ENCODE data around the gene NAGPA. TPM values are rescaled to one million over a fixed set of nuclear protein-coding genes. Genes with fewer than 3 reads are reported as not detected.

NAGPA gene
- total RNA-seq, 1 donor from 2014 or later: 73.7 TPM

GRCh38 chr16:5028950-5029475 is 4.7 kb downstream of the NAGPA start:
- no peak for DNase-seq (ENCODE audit: extremely low read depth, low read depth, low spot score)

DNA sequence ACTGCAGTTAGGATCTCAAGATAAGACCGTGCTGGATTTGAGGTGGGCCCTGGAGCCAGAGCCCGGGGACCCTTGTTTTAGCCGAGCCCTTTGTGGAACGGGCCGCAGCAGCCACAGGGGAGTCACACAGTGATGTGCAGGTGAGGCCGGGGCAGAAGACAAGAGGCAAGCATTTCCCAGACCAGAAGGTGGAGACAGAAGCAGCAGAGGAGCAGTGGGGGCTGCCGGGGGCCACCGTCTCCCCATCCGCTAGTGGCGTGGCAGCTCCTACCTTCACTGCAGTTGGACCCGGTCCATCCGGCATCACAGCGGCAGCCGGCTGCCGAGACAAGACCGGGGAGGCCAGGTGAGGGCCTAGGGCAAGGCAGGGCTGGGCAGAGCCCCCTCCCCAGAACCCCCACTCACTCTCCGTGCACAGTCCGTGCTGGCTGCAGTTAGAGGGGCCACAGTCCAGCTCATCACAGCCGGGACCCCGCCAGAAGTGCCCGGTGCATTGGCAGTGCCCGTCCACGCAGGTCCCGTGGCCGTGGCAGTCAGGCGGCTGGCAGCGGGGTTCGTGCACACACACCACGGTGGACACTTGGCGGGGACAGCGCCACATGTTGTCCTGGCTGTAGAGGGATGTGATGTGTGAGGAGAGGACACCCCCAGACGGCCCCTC is 6.0 kb downstream of the NAGPA start:
- no peak for DNase-seq (ENCODE audit: extremely low read depth, low read depth, low spot score)

- no peak for DNase-seq (ENCODE audit: extremely low read depth, low read depth, low spot score)
Observed at GRCh38 chr16:5027086-5027485, 6.6 kb downstream of the NAGPA start.

GRCh38 chr16:5026664-5027063 is 7.1 kb downstream of the NAGPA start:
- DNase-seq (ENCODE audit: extremely low read depth, low read depth, low spot score): no peak

DNA sequence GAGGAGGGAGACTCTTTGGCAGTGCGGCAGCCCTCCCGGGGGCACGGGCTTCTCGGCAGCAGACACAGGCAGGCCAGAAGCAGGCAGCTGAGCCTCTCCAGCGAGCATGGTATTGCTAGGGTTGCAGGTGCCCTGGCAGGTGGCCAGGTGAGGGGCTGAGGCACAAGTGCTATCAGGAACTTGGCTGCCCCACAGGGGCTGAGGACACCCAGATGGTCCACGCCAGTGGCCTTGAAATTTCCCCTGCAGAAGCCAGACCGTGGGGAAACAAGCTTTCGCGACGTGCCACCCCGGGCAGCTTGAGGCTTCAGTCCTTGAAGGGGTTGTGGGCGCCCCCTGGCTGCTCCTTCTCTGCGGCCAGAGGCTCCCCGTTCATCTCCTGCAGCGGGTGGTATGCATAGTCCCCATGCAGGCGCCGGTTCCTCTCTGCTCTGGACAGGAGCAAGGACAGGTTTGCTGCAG is 8.5 kb downstream of the NAGPA start:
- DNase-seq (ENCODE audit: extremely low read depth, low read depth, low spot score): no peak

- DNase-seq (ENCODE audit: extremely low read depth, low read depth, low spot score): no peak
Observed at GRCh38 chr16:5024632-5025031, 9.1 kb downstream of the NAGPA start.

GRCh38 chr16:5022521-5022920 is 11.2 kb downstream of the NAGPA start:
- no peak for DNase-seq (ENCODE audit: extremely low read depth, low read depth, low spot score)

DNA sequence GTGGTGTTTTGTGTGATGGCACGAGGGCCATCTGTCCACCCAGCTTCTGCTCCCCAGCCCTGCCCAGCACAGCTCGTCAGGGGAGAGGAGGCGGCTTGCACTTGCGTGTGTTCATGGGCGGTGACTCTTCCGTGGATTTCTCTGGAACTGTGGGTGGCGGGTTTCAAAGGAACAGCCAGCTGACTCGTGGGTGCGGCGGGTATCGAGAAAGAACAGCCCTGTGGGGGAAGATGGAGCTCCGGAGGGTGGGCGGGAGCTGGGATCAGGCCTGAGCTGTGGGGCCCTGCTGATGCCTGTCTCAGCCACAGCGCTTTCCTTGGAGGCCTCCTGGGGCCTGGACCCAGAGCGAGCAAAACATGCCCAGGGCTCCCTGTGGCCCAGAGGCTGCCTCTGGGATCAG is 13.2 kb downstream of the NAGPA start:
- no peak for DNase-seq (ENCODE audit: extremely low read depth, low read depth, low spot score)

- no peak for DNase-seq (ENCODE audit: extremely low read depth, low read depth, low spot score)
Observed at GRCh38 chr16:5019775-5020174, 14.0 kb downstream of the NAGPA start.

DNA sequence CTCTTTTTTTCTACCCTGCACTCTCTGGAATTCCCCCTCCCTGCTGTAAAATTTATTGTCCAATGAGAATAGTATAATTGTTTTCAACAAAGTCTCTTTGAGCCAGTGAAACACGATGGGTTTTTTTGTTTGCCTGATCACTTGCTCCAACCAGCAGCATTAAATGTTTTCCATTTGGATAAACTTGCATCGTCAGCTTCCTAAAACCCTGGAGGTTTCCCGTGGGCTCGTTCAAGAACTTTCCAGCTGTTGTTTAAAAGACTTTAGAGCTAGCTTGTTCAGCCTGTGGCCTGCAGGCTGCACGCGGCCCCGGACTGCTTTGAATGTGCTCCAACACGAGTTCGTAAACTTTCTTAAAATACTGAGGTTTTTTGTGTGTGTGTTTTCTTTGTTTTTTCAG is 14.9 kb downstream of the NAGPA start:
- no peak for DNase-seq (ENCODE audit: extremely low read depth, low read depth, low spot score)

DNA sequence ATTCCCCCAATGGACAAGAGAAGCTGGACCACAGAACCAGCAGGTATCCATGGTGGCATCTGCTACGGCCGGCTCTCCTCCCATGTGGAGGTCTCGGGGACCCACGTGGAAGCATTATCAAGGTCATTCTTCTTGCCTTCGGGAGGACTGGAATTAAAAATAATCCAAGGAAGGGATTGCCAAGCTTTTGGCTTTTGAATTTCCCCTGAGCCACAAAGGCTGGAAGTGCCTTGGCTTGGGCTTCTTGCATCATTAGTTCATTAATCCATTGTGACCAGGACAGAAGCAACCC is 16.1 kb downstream of the NAGPA start:
- no peak for DNase-seq (ENCODE audit: extremely low read depth, low read depth, low spot score)

DNA sequence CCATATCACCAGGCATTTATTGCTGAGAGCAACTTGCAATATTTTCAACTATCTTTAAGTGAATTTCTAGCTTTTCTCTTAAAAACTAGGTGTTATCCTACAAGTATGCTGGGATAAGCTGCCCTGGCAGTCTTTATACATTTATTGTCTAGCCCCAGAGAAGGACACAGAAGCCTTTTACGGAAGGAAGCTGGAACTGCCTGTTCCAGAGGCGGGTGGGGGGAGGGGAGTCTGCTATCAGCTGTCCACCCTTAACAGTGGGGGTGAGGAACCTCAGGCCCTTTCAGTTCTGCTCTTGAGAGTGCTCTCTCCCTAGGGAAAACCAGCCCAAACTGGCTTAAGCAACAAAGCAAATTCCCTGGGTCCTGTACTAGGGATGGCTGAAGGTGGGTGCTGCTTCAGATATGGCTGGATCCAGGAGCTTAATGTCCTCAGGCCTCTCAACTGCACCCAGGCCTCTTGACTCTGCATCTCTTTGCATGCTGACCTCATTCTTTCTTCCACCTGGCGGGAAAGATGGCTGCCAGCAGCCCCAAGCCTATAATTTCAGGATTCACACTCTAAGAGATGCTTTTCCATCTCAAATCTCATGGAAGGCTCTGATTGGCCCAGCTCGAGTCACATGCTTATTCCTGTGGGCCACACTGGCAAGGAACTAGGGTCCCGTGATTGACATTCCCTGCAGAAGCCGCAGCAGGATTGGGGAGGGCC is 16.6 kb downstream of the NAGPA start:
- no peak for DNase-seq (ENCODE audit: extremely low read depth, low read depth, low spot score)

DNA sequence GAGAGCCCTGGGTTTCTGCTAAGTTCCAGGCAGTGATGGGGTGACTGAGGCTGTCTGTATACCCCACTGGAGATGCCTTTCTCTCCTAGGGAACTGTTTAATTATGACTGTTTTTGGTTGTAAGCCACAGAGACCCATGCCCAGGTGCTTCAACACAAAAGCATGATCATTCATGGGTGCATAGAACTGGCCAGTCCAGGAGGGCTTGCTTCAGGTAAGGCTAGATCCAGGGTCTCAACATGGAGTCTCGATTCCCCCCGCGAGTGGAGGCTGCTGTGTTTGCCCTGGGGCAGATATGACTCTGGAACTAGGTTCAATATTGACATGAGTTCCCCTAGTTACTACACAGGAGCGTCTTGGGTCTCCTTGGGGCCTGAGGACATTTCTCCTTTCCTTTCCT is 17.8 kb downstream of the NAGPA start:
- no peak for DNase-seq (ENCODE audit: extremely low read depth, low read depth, low spot score)

GRCh38 chr16:5015351-5015750 is 18.4 kb downstream of the NAGPA start:
- DNase-seq (ENCODE audit: extremely low read depth, low read depth, low spot score): no peak

DNA sequence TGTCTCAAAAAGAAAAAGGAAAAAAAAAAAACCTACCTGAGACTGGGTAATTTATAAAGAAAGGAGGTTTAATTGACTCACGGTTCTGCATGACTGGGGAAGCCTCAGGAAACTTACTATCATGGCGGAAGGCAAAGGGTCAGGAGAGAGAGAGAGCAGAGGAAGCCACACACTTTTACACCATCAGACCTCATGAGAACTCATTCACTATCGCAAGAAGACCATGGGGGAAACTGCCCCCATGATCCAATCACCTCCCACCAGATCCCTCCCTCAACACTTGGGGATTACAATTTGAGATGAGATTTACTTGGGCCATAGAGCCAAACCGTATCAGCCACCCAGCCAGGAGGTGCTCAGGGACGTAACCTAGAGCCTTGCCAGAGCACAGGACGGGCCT is 20.8 kb downstream of the NAGPA start:
- no peak for DNase-seq (ENCODE audit: extremely low read depth, low read depth, low spot score)

DNA sequence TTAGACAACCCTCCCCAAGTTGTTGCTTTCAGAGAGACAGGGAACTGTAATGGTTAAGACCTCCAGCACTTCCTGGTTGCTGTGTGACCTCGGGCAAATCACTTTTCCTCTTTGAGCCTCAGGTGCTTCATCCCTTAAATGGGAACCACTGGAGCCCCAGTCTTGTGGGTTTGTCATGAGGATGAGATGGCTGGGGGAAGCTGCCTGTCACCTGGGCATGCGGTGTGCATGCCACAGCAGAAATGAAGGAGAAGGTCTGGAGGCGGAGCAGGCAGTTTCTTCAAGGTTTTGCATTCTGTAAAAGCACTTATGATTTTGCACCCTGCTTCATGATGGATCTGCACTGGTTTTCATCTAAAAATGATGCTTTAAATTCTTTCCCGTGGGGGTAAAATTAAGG is 22.1 kb downstream of the NAGPA start:
- no peak for DNase-seq (ENCODE audit: extremely low read depth, low read depth, low spot score)

- no peak for DNase-seq (ENCODE audit: extremely low read depth, low read depth, low spot score)
Observed at GRCh38 chr16:5010576-5011329, 23.0 kb downstream of the NAGPA start.

DNA sequence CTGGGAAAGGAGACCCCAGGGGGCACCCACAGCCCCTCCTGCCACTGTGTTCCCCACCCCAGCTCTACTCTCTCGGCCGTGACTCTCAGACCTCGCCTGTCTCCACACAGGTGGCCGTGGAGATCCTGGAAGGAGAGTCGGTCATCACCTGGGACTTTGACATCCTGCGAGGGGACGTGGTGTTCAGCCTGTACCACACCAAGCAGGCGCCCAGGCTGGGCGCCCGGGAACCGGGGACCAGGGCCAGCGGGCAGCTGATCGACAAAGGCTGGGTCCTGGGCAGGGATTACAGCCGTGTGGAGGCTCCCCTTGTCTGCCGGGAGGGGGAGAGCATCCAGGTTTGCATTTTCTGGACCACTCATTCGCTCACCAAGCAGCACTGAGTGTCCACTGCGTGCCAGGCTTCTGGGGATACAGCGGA is 25.4 kb downstream of the NAGPA start:
- no peak for DNase-seq (ENCODE audit: extremely low read depth, low read depth, low spot score)

DNA sequence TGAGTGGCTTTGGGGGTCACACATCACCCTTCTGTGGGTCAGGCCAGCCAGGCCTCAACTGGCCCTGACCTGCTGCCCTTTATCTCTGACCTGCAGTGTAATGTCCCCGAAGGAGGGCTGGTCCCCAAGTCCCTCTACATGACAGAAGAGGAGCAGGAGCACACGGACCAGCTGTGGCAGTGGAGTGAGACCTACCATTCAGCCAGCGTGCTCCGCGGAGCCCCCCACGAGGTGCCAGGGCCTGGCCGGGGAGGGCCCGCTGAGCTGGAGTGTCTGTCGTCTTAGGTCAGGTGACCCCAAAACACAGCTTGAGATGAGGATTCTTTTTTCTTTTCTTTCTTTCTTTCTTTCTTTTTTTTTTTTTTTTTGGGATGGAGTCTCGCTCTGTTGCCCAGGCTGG is 26.5 kb downstream of the NAGPA start:
- no peak for DNase-seq (ENCODE audit: extremely low read depth, low read depth, low spot score)

DNA sequence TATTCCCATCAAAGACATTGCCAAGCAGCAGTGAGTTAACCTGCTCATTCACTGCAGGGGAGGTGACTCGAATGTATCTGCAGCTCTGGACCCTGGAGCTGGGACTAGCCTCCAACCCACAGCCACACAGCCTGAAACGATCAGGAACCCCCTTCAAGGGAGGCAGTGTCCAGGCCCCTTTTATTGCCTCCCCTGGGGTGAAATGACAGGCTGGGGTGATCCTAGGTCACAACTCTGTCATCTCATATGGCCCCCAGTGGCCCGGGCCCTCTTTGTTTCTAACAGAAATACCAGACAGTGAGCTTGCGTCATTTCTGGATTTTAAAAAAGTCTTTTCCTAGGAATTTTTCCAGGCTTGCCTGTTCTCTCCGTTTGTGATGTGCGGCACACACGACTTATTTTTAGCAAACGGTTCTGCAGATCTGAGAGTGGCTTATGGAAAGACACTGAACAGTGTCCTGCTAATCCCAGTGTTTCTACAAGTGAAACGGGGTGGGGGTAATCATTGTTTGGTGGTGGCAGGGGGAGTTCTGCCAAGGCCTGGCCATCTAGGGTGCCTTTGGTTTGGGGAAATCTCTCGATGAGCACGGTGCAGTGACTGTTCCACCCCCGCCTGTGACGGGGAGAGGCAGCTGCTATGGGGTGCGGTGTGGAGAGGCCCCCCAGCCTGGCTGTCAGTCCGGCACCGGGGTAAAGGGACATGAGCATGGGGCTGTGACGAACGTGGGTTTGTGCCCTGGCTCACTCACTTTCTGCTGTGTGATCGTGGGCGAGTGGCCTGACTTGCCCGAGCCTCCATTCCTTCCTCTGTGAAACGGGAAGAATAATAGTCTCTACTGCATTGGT is 27.2 kb downstream of the NAGPA start:
- DNase-seq (ENCODE audit: extremely low read depth, low read depth, low spot score): no peak

- DNase-seq (ENCODE audit: extremely low read depth, low read depth, low spot score): no peak
Observed at GRCh38 chr16:5005916-5006315, 27.8 kb downstream of the NAGPA start.

All from glomerular endothelial cell (primary cell).